ENCODE data around the gene FALEC.

- TF ChIP-seq POLR2AphosphoS5 (IDR thresholded peaks at IDR 0.05; ENCODE audit: low read depth, low read length) (no peak), TAF1 (IDR thresholded peaks at IDR 0.05; ENCODE audit: borderline replicate concordance, insufficient read depth, low read length) (no peak)
Measured at GRCh38 chr1:150560011-150560438, 44.5 kb downstream of the FALEC start.

All from PFSK-1 (cell line).